Kidney (tissue), 14 donors: ENCODE results near the gene TVP23A. TPM values are rescaled to one million over a fixed set of nuclear protein-coding genes. Genes with fewer than 3 reads are reported as not detected.

Experiments
- DNase-seq, 5 donors: peaks; one replicate each; pipeline ENCODE4 v3.0.0-alpha.2; 2013 to 2020
- FAIRE-seq: peaks from 2 replicates; lab custom pipeline; 2012; peaks lifted over from hg19 to GRCh38; lab: Jason Lieb, UNC
- H3K27ac ChIP-seq, 2 donors: one replicate each; pipeline ENCODE4 v1.7.0; 2013; ENCODE audit warnings: low read depth in 2 of 2, low read length in 2 of 2, inconsistent platforms in 1 of 2
- H3K27me3 ChIP-seq: one replicate; pipeline ENCODE4 v1.7.1; 2013; ENCODE audit warnings: low read length, inconsistent platforms; ENCODE audit not compliant: control insufficient read depth, insufficient read depth
- H3K36me3 ChIP-seq, 3 donors: one replicate each; pipeline versions ENCODE4 v1.7.0 to v1.7.1; 2013; ENCODE audit warnings: low read length in 3 of 3, control low read depth in 1 of 3, inconsistent platforms in 1 of 3; ENCODE audit not compliant: insufficient read depth in 3 of 3, control insufficient read depth in 2 of 3
- H3K4me1 ChIP-seq, 3 donors: one replicate each; pipeline versions ENCODE4 v1.7.0 to v1.7.1; 2013; ENCODE audit warnings: low read length in 3 of 3, inconsistent platforms in 1 of 3, low read depth in 1 of 3; ENCODE audit not compliant: control insufficient read depth in 2 of 3, insufficient read depth in 2 of 3
- H3K4me3 ChIP-seq, 3 donors: one replicate each; pipeline versions ENCODE4 v1.7.0 to v1.8.1; 2013; ENCODE audit warnings: low read length in 3 of 3, control low read depth in 1 of 3, inconsistent platforms in 1 of 3
- H3K9ac ChIP-seq, 3 donors: one replicate each; pipeline versions ENCODE4 v1.7.0 to v1.7.1; 2013; ENCODE audit warnings: low read length in 3 of 3, control low read depth in 1 of 3, inconsistent platforms in 1 of 3
- H3K9me3 ChIP-seq, 3 donors: one replicate each; pipeline versions ENCODE4 v1.7.0 to v1.7.1; 2013; ENCODE audit warnings: low read length in 3 of 3, control low read depth in 1 of 3, inconsistent platforms in 1 of 3; ENCODE audit not compliant: control insufficient read depth in 2 of 3, insufficient read depth in 1 of 3
- intact Hi-C: fragments of 100-400 bp; cut with DNase I; formaldehyde crosslinking; loops from one replicate; pipeline ENCODE4 v1.11.1; 2022
- polyA plus RNA-seq: library from polyadenylated mRNA; stranded (reverse); fragments of 350-450 nt; fragmentation: Illumina TruSeq; extraction: RNeasy Lipid Tissue Mini Kit (QIAGEN cat#74804); gene quantifications from one replicate; pipeline ENCODE4 v1.2.3, GENCODE V29; 2014; ENCODE audit warnings: low read depth, low replicate concordance; ENCODE audit not compliant: insufficient read depth
- total RNA-seq: library from RNA; stranded (reverse); fragmentation: NEBNext Ultra II Directional; extraction: Animal tissue kit (Norgen Biotek cat#: 25700); gene quantifications from one replicate; pipeline ENCODE4 v1.2.1, GENCODE V29; 2021
- TF ChIP-seq, protein P1 (sequence below): IDR thresholded peaks from 3 replicates; pipeline ENCODE4 v1.5.1; 2012; ENCODE audit warnings: mild to moderate bottlenecking, moderate library complexity, borderline replicate concordance; ENCODE audit not compliant: insufficient read depth; ENCODE audit errors: extremely low read depth
- donor health status: control.
- donor health status: control.
- donor health status: control.
- donor health status: control.
- donor health status: control.
- donor health status: DM: yes; HTN: yes; CAD: no.
- donor health status: Normal renal cell carcinoma (clear cell type).

The TVP23A gene
- total and polyA plus RNA-seq, 2 donors from 2014 or later: 0.19 TPM; not detected in 1

DNA sequence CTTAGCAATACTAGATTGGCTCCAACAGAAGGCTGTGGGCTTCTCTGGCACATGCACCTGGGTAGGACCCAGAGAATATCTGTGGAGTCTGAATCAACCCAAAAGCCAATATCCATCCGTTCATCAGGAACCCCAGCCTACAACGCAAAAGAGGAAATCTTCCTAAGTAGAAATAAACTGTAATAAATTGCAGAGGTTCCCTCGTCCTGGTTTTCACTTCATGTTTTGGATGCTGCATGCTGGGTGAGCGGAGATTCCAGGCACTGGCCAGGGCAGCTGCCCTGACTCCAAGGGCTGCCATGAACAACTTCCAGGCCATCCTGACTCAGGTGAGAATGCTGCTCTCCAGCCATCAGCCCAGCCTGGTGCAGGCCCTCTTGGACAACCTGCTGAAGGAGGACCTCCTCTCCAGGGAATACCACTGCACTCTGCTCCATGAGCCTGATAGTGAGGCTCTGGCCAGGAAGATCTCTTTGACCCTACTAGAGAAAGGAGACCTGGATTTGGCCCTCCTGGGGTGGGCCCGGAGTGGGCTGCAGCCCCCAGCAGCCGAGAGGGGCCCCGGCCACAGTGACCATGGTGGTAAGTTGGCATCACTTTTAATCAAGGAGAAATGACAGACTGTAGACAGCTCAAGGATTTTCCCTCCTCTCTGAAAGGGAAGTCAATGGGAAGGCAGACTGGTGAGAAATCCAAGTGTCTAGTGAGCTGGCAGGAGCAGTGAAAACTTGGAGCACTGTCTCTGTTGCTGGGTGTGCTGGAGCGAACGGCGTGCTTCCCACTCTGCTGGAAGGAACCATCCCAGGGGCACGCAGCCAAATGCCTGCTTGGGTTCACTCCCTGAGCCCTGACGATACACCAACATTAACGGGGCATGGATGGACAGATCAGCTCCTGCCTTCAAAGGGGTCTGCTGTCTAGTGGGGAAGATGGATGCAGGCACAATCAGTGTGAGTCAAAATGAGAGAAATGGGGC, 47.7 kb upstream of the TVP23A start:
- no peak overlapping the region for H3K4me3 ChIP-seq
- intact Hi-C loops: no loop called here
- no peak for DNase-seq

DNA sequence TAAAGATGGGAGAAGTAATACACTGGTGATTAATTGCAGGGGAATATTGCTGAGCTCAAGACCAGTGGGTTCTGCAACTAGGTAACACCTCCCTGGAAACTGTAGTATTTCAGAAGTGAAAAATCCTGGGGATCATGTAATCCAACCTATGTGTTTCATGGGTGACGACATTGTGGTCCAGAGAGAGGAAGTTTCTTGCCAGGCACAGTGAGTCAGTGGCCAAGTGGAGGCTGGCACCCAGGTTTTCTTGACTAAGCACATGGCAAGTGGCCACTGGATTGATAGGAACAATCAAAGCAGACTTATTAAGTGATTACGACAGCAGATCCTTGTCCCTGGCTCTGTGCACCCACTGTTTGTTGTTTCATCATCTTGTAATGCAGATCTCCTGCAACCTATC, 43.8 kb upstream of the TVP23A start:
- Histone ChIP-seq H3K27me3 (no peaks in the 10 kb centered on the region), H3K27ac (no peak overlapping the region)

More for the DNA sequence above, 47.7 kb upstream of the TVP23A start:
- Histone ChIP-seq H3K9ac (peak overlapping the region in 1 of 3 donors; percentile 5), H3K27ac (no peak overlapping the region), H3K9me3 (no peaks in the 10 kb centered on the region), H3K27me3 (no peaks in the 10 kb centered on the region), H3K36me3 (no peaks in the 10 kb centered on the region), H3K4me1 (peaks cover 0 to 22% (median 15%) of the 10 kb centered on the region in 3 donors)
- no peak for FAIRE-seq
- TF ChIP-seq, protein P1, sequence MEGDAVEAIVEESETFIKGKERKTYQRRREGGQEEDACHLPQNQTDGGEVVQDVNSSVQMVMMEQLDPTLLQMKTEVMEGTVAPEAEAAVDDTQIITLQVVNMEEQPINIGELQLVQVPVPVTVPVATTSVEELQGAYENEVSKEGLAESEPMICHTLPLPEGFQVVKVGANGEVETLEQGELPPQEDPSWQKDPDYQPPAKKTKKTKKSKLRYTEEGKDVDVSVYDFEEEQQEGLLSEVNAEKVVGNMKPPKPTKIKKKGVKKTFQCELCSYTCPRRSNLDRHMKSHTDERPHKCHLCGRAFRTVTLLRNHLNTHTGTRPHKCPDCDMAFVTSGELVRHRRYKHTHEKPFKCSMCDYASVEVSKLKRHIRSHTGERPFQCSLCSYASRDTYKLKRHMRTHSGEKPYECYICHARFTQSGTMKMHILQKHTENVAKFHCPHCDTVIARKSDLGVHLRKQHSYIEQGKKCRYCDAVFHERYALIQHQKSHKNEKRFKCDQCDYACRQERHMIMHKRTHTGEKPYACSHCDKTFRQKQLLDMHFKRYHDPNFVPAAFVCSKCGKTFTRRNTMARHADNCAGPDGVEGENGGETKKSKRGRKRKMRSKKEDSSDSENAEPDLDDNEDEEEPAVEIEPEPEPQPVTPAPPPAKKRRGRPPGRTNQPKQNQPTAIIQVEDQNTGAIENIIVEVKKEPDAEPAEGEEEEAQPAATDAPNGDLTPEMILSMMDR: no peak

DNA sequence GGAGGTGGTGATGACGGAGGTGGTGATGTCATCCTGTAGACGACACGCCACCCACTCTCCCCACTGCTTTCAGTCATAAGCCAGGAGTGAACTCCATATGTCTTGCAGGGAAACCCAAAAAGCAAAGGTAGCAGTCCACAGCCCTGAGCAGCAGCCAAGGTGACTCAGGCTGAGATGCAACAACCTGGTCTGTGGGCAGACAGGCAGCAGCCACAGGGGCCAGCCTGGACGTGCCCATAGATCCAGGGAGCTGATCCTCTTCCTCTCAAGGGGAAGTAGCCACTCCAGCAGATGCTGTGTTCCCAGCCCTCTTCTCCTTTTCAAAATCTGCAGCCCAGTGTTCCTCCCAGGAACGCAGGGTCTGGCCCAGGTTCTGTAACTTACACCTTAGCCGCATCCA, 41.1 kb upstream of the TVP23A start:
- no peak for FAIRE-seq

More for the DNA sequence above, 43.8 kb upstream of the TVP23A start:
- no peak overlapping the region for H3K4me3 ChIP-seq
- H3K4me1 ChIP-seq: no peaks in the 10 kb centered on the region
- intact Hi-C loops: no loop called here
- TF ChIP-seq, protein P1: no peak
- FAIRE-seq (no peak), DNase-seq (no peak)
- H3K36me3 ChIP-seq: no peaks in the 10 kb centered on the region
- H3K9me3 ChIP-seq: no peaks in the 10 kb centered on the region
- H3K9ac ChIP-seq: no peak overlapping the region

More for the DNA sequence above, 41.1 kb upstream of the TVP23A start:
- TF ChIP-seq, protein P1: no peak
- no peak overlapping the region for H3K4me3 ChIP-seq
- no peaks in the 10 kb centered on the region for H3K4me1 ChIP-seq
- H3K9ac ChIP-seq: no peak overlapping the region
- no peaks in the 10 kb centered on the region for H3K9me3 ChIP-seq
- no peaks in the 10 kb centered on the region for H3K27me3 ChIP-seq
- DNase-seq: no peak
- H3K36me3 ChIP-seq: no peaks in the 10 kb centered on the region
- H3K27ac ChIP-seq: no peak overlapping the region
- intact Hi-C loops: no loop called here
